HL-60/S4 treated with retinoic acid at 250 ng/mL for 4 days and 3 days (cell line): ENCODE data around the gene TNMD.
"Not testable (repeated sequence)": the region's sequence is repeated elsewhere in the genome, so short reads cannot be mapped to it uniquely, and the experiment has no call there.

ENCODE experiments used
- in situ Hi-C: fragments of 300-500 bp; cut with MboI; formaldehyde crosslinking; loops from 2 replicates; pipeline ENCODE4 v1.7.0; 2022; ENCODE audit warnings: low sequenced_read_pairs

The TNMD gene

DNA sequence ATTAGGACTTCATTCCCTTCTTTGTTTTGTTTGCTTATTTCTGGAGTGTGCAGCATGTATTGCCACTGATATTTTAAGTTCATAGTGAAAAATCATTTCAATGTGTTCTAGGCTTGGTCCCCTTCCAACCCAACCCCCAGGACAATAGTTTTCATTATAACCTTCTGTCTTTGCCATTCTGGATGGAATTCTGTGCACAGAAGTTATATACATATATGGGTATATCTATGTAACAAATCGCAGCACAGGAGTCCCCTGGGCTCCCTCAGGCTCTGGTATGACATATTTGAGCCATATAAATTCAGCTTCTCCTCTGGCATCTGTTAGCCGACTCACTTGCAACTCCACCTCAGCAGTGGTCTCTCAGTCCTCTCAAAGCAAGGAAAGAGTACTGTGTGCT, at the start of gene TNMD:
Gene TNMD (plus strand): TSS at position 326 of the 400 bp plus-strand sequence. CDS start 83 bp downstream, outside the sequence.
- in situ Hi-C loops, result no loop called here

DNA sequence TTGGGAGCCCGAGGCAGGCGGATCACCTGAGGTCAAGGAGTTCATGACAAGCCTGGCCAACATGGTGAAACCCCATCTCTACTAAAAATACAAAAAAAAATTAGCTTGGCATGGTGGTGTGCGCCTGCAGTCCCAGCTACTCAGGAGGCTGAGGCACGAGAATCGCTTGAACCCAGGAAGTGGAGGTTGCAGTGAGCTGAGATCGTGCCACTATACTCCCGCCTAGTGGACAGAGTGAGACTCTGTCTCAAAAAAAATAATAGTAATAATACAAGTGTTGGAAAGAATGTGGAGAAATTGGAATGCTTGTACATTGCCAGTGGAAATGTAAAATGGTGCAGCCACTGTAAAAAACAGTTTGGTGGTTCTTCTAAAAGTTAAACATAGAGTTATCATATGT, 19.2 kb upstream of the TNMD start:
- in situ Hi-C loops, result not testable (repeated sequence)

GRCh38 chrX:100586747-100587146, 2.0 kb downstream of the TNMD start:
- in situ Hi-C loops, result no loop called here

- in situ Hi-C loops, result no loop called here
Observed at GRCh38 chrX:100587861-100588260, 3.1 kb downstream of the TNMD start.

GRCh38 chrX:100591256-100592051, 6.7 kb downstream of the TNMD start:
- in situ Hi-C loops, result no loop called here

DNA sequence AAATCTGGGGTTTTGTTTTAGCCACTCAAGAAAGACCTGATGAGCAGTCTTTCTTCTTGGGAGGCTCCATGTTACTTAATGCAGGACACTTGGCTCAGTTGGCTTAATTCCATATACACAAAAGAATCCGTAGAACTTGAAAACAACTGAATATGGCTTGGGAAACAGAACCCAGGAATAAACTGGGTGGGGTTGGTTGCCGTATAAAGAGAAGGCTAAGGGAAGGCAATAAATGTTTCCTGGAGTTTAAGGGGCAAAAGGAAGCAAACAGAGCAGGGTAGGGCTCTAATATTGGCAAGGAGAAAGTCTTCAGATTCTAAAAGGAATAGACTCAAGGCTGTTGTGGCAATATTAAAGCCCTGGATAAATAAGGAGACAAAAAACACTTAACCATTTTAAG, 8.4 kb downstream of the TNMD start:
- in situ Hi-C loops, result no loop called here

GRCh38 chrX:100593581-100593980, 8.8 kb downstream of the TNMD start:
- in situ Hi-C loops, result no loop called here

GRCh38 chrX:100596601-100597000, 11.9 kb downstream of the TNMD start:
- in situ Hi-C loops, result no loop called here

DNA sequence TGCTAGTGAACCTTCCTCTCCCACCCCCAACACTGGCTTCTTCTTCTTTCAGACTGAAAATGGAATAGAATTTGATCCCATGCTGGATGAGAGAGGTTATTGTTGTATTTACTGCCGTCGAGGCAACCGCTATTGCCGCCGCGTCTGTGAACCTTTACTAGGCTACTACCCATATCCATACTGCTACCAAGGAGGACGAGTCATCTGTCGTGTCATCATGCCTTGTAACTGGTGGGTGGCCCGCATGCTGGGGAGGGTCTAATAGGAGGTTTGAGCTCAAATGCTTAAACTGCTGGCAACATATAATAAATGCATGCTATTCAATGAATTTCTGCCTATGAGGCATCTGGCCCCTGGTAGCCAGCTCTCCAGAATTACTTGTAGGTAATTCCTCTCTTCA, 14.7 kb downstream of the TNMD start:
- in situ Hi-C loops, result no loop called here

DNA sequence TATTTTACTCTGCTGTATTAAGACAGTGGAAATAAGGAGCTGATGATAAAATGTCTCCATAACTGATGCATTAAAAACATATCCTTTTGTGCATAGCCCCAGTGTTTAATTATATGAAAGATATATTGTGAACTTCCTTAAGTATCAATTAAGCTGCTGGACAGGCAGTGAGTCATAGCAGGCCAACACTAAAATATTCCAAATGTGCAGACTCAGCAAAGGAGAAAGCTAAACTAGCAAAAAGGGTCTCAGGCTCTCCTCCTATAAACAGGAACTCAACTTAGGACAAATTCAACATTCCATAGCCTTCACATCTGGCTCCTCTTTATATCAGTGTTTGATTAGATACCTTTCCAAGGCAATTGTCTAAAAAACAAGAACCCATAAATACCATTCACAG, 15.6 kb downstream of the TNMD start:
- in situ Hi-C loops, result no loop called here

DNA sequence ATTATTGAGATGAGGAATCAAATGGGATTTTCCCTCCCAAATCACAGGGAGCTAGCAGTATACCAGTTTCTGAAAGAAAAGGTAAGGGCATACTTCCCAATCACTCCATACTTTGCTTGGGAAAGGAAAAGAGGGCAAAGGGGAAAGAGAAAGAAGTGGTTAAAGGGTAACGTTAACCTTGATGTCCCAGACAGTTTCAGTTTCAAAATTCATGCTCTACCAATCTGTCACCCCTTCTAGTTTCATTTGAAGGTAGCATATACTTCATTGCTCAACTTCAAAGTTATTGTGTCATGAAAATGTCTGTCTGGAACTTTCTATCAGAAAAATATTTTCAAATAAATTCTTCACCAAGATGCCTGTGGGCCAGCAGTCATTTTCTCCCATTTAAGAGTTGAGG, 16.0 kb downstream of the TNMD start:
- in situ Hi-C loops, result no loop called here

GRCh38 chrX:100606753-100607152, 22.0 kb downstream of the TNMD start:
- in situ Hi-C loops, result no loop called here

DNA sequence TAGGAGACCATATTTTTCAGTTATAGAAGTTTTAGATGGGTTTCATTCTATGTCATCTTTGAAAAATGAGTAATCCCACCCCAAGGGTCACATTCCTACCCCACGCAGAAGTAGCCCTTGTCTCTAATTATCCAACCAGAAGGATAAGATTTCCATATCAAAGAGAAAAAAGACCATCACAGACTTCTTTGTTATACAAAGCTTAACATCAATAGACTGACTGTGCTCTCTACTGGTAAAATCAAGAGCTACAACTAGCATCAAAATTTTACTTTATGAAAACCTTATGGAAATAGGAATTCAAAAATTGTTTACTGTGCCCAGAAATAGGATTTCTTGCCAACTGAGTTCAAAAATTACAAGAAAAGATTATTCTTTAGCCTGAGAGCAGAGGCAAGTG, 24.9 kb downstream of the TNMD start:
- in situ Hi-C loops, result no loop called here

DNA sequence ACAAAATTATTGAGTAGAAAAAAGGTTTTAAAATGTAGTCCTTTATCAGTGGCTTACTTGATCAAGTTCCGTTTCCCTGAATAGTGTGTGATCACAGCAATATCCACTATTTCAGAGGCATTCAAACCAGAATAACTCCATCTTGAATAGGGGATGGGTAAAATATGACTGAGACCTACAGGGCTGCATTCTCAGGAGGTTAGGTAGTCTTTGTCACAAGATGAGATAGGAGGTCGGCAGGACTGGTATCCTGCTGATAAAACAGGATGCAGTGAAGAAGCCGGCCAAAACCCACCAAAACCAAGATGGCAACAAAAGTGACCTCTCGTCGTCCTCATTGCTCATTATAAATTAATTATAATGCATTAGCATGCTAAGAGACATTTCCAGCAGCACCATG, 27.2 kb downstream of the TNMD start:
- in situ Hi-C loops, result no loop called here

GRCh38 chrX:100615005-100615404, 30.3 kb downstream of the TNMD start:
- in situ Hi-C loops, result no loop called here

DNA sequence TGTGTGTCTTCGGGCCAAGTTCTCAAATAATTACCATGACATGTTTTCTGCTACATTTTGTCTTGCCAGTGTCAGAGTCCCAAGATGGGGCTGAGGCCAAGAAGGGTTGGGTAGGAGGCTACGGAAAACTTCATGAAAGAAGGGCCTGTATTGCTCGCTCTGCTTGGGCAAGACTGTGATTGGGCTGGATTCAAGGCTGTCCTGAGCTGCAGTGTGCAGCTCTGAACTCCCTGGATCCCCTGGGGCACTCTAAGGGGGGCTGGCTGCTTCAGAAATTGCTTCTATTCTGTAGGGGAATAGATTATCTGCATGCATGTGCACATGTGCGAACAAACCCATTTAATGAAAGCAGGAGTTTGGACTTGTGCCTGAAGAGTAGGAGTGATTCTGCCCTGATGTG, 38.3 kb downstream of the TNMD start:
- in situ Hi-C loops, result no loop called here

- in situ Hi-C loops, result no loop called here
Observed at GRCh38 chrX:100625985-100626491, 41.3 kb downstream of the TNMD start.

GRCh38 chrX:100635040-100635439, 50.3 kb downstream of the TNMD start:
- in situ Hi-C loops, result no loop called here

- in situ Hi-C loops, result no loop called here
Observed at GRCh38 chrX:100635989-100636320, 51.2 kb downstream of the TNMD start.

DNA sequence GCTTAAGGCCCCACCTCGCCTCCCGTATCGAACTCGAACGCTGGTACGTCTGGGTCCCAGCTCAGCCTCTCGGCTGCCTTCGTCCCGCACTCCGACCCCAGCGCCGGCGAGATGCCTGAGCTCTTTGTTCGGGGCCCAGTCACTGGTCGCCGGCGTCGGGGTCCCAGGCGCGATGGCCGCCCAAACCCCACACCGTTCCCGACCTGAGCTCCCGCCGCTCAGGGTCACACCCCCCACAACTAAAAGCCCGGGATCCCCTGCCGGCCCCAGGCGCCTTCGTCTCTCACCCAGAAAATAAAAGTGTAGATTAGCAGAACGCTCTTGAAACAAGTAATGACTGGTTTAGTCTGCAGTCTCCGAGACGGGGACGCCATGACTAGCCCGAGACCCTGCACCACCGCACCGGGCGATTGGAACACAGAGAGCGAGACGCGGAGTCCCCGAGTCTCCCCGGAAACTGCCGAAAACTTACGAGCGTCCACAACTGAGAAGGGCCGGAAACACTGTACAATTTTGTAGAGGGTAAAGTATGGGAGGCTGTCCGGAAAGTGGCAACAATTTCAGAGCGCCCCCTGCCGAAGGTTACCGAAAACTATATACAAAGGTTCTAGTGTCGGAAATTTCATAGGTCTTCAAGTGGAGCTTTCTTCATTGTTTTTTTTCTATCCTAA, 51.7 kb downstream of the TNMD start, which contains the start of gene TSPAN6:
Gene TSPAN6 (minus strand): TSS at position 486 of the 671 bp plus-strand sequence. CDS start 112 bp downstream, at position 374.
- in situ Hi-C loops, result no loop called here

GRCh38 chrX:100642290-100642689, 57.6 kb downstream of the TNMD start:
- in situ Hi-C loops, result no loop called here

- in situ Hi-C loops, result no loop called here
Observed at GRCh38 chrX:100643212-100643611, 58.5 kb downstream of the TNMD start.
